ENCODE data around the gene DPP10. TPM values are rescaled to one million over a fixed set of nuclear protein-coding genes. Genes with fewer than 3 reads are reported as not detected.

The DPP10 gene
- total and polyA plus RNA-seq, 10 of the 15 experiments (the other 5 are each of a cell fraction or from before 2014, with no cell fraction given): not detected

DNA sequence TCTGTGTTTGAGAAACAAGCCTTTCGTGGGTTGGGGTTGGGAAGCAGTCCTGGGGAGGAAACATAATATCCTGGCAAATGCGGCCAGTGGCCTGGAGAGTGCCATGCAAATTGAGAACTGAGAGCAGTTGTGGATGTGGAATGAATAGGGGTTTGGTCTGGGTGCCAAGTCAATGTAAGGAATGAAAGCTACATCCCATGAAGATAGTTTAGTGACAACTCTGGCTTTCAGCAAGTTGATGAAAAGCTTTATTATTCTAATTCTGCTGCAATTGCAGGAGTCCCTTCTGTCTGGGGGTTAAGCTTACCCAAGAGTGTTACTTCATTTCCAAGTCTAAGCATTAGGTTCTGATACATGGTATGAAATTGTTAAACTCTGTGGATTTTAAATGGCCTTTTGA, 771.6 kb downstream of the DPP10 start:
- BruUV-seq (replicated peaks): no TSS peak
- DNase-seq (ENCODE audit: low read depth, low spot score): no peak
- no peak for TF ChIP-seq RUNX3 (IDR thresholded peaks at IDR 0.05; ENCODE audit: low read length)
- no peak for TF ChIP-seq SREBF2 (IDR thresholded peaks at IDR 0.05; ENCODE audit: low read length)
- TF ChIP-seq ZNF384 (IDR thresholded peaks at IDR 0.05; ENCODE audit: borderline replicate concordance, low read depth, low read length): no peak
- no peak for TF ChIP-seq RAD51 (IDR thresholded peaks at IDR 0.05)
- no peak for TF ChIP-seq BCL11A (IDR thresholded peaks at IDR 0.05; ENCODE audit: low read depth, low read length)
- TF ChIP-seq USF2 (IDR thresholded peaks at IDR 0.05; ENCODE audit: borderline replicate concordance, low read depth, low read length): no peak
- TF ChIP-seq TCF3 (IDR thresholded peaks at IDR 0.05; ENCODE audit: borderline replicate concordance, insufficient read depth, low read depth, low read length): no peak
- TF ChIP-seq CBFB (IDR thresholded peaks at IDR 0.05; ENCODE audit: low read depth): no peak
- TF ChIP-seq ZNF622 (IDR thresholded peaks at IDR 0.05): no peak
- no peak for TF ChIP-seq PAX5 (IDR thresholded peaks at IDR 0.05; ENCODE audit: borderline replicate concordance, low read depth, low read length)
- H3K4me1 ChIP-seq (ENCODE audit: control insufficient read depth, insufficient read depth, low read length): no peaks in the 10 kb centered on the region
- POLR2A ChIA-PET: no interaction called here
- H3K79me2 ChIP-seq (ENCODE audit: control insufficient read depth, insufficient read depth, low read length): no peaks in the 10 kb centered on the region
- H3K9me3 ChIP-seq (replicated peaks; ENCODE audit: control insufficient read depth, insufficient read depth, low read length): no peaks in the 10 kb centered on the region
- no peaks in the 10 kb centered on the region for H3K27me3 ChIP-seq (replicated peaks in 1 of 2; ENCODE audit: control insufficient read depth in 2 of 2, insufficient read depth in 2 of 2, low read length in 1 of 2)
- RAD21 ChIA-PET (ENCODE audit: unreplicated experiment): no interaction called here
- H3K9ac ChIP-seq (ENCODE audit: control insufficient read depth, insufficient read depth, low read length): no peak overlapping the region
- H3K27ac ChIP-seq (ENCODE audit: control insufficient read depth, insufficient read depth): no peak overlapping the region
- H3K4me2 ChIP-seq (ENCODE audit: control insufficient read depth, insufficient read depth): no peak overlapping the region
- WGBS (ENCODE audit: insufficient coverage, insufficient replicate concordance, low lambda C conversion rate, missing lambda C conversion rate): 29% methylated on average over 2 of the region's 2 CpGs
- in situ Hi-C loops (cut with MboI) (no loop called here), intact Hi-C loops (cut with micrococcal nuclease; ENCODE audit: unreplicated experiment) (no loop called here)
- no peak for ATAC-seq
- H2AFZ ChIP-seq (ENCODE audit: control insufficient read depth, low read depth, low read length): no peak overlapping the region
- SMC1A ChIA-PET (ENCODE audit: uncharacterized antibody, unreplicated experiment): no interaction called here
- no peak overlapping the region for H3K4me3 ChIP-seq
- CTCF ChIA-PET: no interaction called here
- no peaks in the 10 kb centered on the region for H3K36me3 ChIP-seq (ENCODE audit: control insufficient read depth in 2 of 2, insufficient read depth in 2 of 2, low read length in 1 of 2)
- FAIRE-seq: no peak
- no peaks in the 10 kb centered on the region for H4K20me1 ChIP-seq (ENCODE audit: control insufficient read depth, insufficient read depth)

All from GM12878 (cell line).